Brain pericyte (primary cell): Measurements from ENCODE around the gene PSMD14.

Experiments used
- DNase-seq: peaks from one replicate; pipeline ENCODE4 v3.0.0-alpha.2; 2012; ENCODE audit warnings: low read depth, low spot score

PSMD14 gene

DNA sequence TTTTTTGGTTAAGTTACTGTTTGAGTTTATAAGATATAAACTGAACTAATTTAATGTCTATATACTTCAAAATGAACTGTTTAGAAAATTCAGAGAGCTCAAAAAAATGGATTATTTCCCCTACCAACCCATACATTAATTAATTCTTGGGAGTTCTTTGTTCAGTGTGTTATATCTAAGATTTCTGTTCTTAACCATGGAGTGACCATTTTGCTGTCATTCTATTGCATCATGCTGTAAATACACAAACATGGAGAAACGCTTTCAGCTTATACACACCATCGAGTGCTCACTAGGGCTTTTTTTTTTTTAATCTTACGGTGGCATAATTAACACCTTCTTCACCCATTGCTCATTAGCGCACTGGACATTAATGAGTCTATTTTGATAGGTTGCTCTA lies 74.5 kb downstream of the PSMD14 start:
- no peak for DNase-seq

DNA sequence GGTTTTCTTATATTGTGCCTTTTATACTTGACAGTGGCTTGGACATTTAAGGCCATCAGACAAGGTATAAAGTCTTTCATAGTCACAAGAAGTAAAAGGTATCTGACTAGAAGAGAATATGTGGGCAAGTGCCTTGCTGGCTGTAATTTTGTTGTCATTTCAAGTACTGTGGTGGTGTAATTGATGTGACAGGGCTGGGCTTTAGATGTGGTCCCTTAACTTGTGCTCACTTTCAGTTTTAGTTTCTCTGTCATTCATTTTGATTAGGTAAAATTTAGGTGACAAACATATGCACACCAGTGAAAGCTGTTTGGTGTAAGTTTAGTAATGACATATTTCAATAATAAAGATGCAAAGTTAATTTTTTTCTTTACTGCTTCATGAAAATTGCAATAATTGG lies 76.6 kb downstream of the PSMD14 start:
- DNase-seq = no peak

GRCh38 chr2:161386228-161386824 lies 78.1 kb downstream of the PSMD14 start:
- no peak for DNase-seq

DNA sequence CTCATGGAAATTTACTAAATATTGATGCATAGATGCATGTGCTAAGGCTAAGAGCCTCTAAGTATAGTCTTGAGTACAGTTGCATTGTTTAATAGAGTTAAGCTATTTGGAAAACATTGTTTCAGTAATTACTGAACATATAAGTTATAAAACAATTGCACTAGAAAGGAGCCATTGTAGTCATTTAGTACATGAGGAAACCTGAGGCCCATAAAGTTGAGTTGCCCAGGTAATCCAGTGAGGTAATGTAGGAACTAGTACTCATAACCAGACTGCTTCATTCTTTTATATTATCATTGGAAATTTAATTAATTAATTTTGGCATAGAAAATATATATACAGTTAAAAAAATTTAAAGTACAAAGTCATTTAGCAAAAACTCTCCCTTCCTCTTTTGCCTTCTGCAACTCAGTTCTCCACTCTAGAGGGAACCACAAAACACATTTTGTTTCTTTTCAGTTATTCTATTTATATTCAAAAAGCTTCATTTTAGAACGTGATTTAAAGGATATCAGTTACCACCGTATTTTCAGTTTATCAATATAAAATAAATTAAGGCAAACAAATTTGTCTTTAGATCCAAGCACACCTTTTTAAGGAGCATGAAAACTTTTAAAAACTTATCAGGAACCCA lies 80.0 kb downstream of the PSMD14 start:
- no peak for DNase-seq

GRCh38 chr2:161391737-161392506 lies 83.7 kb downstream of the PSMD14 start:
- DNase-seq = no peak

DNA sequence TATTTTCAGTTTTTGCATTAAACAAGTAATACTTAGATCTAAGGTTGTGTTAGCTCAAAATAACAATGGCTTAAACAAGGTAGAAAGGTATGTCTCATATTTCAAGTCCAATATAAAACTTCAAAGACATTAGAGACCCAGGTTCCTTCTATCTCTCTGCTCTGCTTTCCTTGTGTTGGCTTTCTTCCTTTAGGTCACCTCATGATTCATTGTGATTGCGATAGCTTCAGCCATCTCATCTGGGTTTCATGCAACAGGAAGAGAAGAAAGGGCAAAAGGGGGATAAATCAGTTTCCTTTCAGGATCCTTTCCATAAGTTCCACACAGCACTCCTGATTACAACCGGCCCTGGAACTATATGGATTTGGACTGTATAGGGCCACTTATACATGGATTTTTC lies 91.9 kb downstream of the PSMD14 start:
- no peak for DNase-seq

DNA sequence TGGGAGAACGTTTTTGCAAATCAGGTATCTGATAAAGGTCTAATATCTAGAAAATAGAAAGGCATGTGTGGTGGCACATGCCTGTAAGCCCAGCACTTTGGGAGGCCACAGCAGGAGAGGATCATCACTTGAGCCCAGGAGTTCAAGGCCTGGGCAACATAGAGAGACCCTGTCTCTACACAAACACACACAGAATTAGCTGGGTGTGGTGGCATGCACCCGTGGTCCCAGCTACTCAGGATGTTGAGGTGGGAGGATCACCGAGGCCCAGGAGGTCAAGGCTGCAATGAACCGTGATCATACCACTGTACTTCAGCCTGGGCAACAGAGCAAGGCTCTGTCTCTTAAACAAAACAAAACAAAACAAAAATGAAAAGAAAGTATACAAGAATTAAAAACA lies 94.1 kb downstream of the PSMD14 start:
- no peak for DNase-seq

DNA sequence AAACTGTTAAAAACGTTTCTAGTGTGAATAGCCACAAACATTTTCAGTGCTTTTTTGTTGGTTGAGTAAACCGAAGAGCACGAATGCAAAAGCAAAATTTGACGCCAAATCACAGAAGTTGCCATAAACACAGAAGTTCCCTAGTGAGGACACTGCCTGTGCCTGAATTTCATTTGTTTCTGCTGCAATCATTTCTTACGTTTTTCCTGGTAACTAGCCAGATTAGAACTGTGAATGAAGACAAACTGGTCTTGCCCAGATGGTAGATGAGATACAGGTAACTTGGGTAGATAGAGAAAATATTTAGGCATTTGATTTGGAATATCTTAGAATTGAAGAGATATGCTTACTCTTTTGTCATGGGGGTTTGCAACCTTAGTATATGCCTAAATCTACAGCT lies 98.1 kb downstream of the PSMD14 start:
- no peak for DNase-seq

- no peak for DNase-seq
Observed at GRCh38 chr2:161407597-161407996, 99.4 kb downstream of the PSMD14 start.

DNA sequence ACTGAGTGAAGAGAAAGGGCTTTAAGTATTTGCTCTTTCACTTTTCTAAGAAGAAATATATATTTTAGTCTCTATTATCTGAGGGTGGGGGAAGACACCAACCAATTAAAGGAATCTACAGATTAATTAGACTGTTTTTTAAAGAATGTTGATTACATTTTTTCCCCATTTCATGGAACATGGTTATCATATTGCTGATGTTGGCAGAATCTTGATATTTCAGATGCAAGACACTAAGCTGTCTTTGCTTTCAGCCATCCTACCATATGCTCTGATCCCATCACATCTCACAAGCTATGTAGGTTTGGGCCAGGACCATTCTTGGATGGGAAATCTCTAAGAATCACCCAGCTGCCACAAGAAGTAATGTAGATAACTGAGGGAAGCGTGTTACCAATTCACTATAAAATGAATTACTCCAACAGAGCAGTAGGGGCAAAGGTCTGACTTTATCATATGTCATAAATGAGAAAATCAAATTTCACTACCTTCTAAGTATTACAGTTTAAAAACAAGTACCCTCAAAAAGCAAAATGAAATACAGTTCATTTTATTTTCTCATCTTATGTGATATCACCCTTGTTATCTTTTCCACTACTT lies 101.2 kb downstream of the PSMD14 start:
- no peak for DNase-seq

- no peak for DNase-seq
Observed at GRCh38 chr2:161412346-161412745, 104.1 kb downstream of the PSMD14 start.

- no peak for DNase-seq
Observed at GRCh38 chr2:161414042-161415033, 106.1 kb downstream of the PSMD14 start.

DNA sequence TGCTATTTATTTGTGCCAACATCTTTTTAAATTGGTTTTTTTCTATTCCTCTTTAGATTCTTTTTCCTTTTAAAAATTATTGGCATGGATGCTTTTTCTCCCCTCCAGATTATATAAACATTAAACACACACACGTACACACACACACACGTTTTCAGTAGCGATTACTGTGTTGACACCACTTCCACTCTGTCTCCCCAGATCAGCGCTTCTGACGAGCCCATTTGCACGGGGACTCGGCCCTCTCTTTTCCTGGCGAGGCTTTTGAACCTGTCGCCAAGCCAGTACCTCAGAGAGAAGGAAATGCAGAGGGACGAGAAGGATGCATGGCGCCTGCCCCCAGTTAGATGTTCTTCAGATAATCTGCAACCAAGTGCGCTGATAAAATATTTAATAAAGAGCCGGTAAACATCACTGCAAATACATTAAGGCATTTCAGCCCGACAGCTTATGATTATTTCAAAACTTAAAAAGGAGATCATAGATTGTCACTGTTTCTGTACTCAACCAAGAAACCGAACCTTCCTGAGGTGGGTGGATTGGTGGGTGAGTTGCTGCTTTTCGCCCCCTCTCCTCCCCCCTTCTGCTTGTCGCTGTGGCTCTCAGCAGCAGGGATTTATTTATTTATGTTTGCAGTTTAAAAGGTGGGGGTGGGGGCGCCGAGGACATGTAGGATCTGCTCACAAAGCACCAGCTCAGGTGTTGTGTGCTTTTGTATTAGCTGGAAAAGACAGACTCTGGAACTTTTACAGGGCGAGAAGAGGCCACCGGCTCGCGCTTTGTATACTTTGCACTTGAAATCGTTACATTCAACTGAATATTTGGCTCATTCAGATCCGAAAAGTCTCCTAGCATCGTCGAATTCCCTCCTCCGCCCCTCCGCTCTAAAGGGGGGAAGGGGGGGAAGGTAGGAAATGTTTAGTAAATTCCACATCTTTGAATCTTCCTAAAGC lies 107.1 kb downstream of the PSMD14 start:
- DNase-seq = no peak

DNA sequence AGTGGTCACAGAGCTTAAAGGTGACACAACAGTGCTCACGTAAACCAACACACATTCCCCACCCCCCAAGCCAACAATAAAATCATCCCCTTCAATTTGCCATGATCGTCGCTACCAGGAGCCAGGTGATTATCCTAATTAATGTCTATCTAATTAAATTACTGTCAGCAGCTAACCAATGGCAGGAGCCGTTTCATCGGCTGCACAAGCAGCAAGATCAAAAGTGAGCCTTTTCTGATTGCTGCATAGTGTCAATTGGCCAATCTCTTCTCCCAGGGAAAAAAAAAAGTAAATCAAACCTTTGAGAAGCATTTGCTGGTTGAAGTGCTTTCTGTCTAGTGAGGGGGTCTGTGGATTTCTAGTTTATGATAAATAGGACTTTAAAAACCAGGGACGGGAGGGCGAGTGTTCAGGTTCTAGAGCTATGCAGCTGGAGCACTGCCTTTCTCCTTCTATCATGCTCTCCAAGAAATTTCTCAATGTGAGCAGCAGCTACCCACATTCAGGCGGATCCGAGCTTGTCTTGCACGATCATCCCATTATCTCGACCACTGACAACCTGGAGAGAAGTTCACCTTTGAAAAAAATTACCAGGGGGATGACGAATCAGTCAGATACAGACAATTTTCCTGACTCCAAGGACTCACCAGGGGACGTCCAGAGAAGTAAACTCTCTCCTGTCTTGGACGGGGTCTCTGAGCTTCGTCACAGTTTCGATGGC lies 107.9 kb downstream of the PSMD14 start, which contains the start of gene TBR1:
Gene TBR1 (plus strand): TSS at position 311 of the 721 bp plus-strand sequence. CDS start 114 bp downstream, at position 425.
- DNase-seq = no peak

DNA sequence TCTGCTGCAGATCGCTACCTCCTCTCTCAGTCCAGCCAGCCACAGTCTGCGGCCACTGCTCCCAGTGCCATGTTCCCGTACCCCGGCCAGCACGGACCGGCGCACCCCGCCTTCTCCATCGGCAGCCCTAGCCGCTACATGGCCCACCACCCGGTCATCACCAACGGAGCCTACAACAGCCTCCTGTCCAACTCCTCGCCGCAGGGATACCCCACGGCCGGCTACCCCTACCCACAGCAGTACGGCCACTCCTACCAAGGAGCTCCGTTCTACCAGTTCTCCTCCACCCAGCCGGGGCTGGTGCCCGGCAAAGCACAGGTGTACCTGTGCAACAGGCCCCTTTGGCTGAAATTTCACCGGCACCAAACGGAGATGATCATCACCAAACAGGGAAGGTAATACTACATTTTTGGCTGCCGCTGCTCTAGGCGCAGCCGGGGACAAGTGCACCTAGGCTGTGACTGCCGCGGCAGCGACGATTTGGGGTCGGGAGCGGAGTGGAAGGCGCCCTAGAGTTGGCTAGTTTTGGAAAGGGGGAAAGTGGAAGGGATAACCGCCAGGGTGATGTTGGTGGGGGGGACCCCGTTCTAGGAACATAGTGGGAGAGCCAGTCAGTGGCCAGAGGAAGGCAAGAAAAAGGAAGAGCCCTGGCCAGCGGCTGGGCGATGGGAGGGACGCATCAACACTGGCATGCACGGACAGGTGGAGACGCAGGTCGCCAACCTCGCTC lies 108.6 kb downstream of the PSMD14 start:
- no peak for DNase-seq

DNA sequence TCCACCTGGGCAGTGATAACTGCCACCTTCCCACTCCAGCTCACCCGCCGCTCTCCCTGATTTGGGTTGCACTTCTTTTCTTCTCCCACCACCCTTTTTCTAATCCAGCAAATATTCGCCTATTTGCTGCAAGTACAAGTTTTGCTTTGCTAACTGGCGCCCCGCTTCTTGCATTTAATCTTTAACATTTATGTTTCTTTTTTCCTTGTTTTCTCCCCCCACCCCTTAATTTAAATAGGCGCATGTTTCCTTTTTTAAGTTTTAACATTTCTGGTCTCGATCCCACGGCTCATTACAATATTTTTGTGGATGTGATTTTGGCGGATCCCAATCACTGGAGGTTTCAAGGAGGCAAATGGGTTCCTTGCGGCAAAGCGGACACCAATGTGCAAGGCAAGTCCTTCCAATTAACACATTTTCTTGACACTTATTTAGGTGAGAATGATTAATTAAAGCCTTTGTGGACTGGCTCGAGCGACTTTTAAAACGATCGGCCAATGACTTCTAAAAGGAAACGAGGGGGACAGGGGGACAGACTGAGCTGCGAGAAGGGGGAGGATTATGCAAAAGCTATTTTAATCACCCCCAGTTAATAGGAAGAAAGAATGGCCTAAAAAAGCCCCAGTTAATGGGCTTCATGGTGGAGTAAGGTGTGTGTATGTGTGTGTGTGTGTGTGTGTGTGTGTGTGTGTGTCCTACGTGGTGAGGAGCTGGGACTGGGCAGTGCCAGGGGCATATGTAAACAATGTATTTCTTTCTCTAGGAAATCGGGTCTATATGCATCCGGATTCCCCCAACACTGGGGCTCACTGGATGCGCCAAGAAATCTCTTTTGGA lies 109.4 kb downstream of the PSMD14 start:
- DNase-seq = no peak

DNA sequence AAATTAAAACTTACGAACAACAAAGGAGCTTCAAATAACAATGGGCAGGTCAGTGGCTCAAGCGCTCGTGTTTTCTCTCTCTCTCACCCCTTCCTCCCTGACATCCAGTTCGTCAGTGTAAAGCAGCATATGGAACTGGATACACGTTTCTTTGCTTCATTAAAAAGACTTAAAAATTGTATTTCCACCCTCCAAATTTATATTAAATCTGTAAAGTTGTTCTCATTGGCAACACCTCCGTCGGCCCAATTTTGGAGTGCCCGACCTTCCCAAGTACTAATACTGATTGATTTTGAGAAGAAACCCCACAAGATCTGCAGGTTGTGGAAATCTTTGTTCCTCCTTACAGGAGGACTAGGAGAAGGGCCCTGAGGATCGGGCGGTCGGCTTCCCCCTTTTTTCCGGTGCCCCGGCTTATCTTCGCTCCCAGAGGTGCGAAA lies 110.1 kb downstream of the PSMD14 start:
- DNase-seq = no peak
